SIG-M5 treated with dmso at 0.1 percent for 504 hours (cell line): ENCODE data around the gene PROSER3.

Source experiments
- DNase-seq: peaks from one replicate; lab custom pipeline; 2025; ENCODE audit not compliant: unreplicated experiment; lab: John Stamatoyannopoulos, UW

The PROSER3 gene

GRCh38 chr19:35816846-35817245, 58.9 kb downstream of the PROSER3 start:
- no peak for DNase-seq

DNA sequence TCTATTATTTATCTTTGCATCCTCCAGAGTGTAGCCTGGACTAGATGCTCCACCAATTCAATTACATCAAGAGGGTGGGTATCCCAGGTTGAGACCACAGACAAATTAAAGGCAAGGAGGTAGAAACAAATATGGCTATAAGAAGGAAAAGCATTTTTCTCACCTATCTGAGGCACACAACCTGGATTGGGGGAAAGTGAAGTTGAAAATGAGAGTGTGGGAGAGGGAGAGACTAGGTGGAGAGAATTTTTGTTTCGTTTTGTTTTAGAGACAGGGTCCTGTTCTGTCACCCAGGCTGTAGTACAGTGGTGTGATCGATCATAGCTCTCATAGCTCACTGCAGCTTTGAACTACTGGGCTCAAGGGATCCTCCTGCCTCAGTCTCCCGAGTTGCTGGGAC, 60.5 kb downstream of the PROSER3 start:
- no peak for DNase-seq
